NCI-H2196 (cell line): ENCODE data around the gene RSPH10B2.
"Not testable (repeated sequence)": the region's sequence is repeated elsewhere in the genome, so short reads cannot be mapped to it uniquely, and the experiment has no call there.

Source experiments
- DNase-seq: peaks from one replicate; lab custom pipeline; 2025; ENCODE audit not compliant: unreplicated experiment; lab: John Stamatoyannopoulos, UW

The RSPH10B2 gene

GRCh38 chr7:6753964-6754363, at the start of gene RSPH10B2:
TSS of gene RSPH10B2 (plus strand) at chr7:6754103. CDS start at chr7:6757678, 3,575 bp downstream.
- not testable (repeated sequence) for DNase-seq

GRCh38 chr7:6705959-6706665, 47.8 kb upstream of the RSPH10B2 start:
- no peak for DNase-seq

GRCh38 chr7:6706666-6707407, 47.1 kb upstream of the RSPH10B2 start, which contains the start of gene ZNF12:
TSS of gene ZNF12 (minus strand) at chr7:6706947. CDS start at chr7:6705173, 1,774 bp downstream.
- DNase-seq = peak; percentile 94

GRCh38 chr7:6708304-6708703, 45.6 kb upstream of the RSPH10B2 start:
- no peak for DNase-seq

- no peak for DNase-seq
Observed at GRCh38 chr7:6709808-6710207, 44.1 kb upstream of the RSPH10B2 start.

GRCh38 chr7:6714360-6714759, 39.5 kb upstream of the RSPH10B2 start:
- DNase-seq = no peak

GRCh38 chr7:6715898-6716297, 38.0 kb upstream of the RSPH10B2 start:
- not testable (repeated sequence) for DNase-seq

GRCh38 chr7:6718124-6718523, 35.8 kb upstream of the RSPH10B2 start:
- DNase-seq = no peak

- not testable (repeated sequence) for DNase-seq
Observed at GRCh38 chr7:6724351-6724750, 29.6 kb upstream of the RSPH10B2 start.

GRCh38 chr7:6725003-6725402, 28.9 kb upstream of the RSPH10B2 start:
- no peak for DNase-seq

GRCh38 chr7:6726341-6726740, 27.6 kb upstream of the RSPH10B2 start:
- not testable (repeated sequence) for DNase-seq

GRCh38 chr7:6727663-6728062, 26.2 kb upstream of the RSPH10B2 start:
- DNase-seq = no peak

GRCh38 chr7:6728893-6729491, 24.9 kb upstream of the RSPH10B2 start:
- DNase-seq = not testable (repeated sequence)

GRCh38 chr7:6729492-6730342, 24.2 kb upstream of the RSPH10B2 start:
- DNase-seq = peak; percentile 86

- DNase-seq = no peak
Observed at GRCh38 chr7:6730343-6730633, 23.6 kb upstream of the RSPH10B2 start.

- not testable (repeated sequence) for DNase-seq
Observed at GRCh38 chr7:6738415-6738814, 15.5 kb upstream of the RSPH10B2 start.

- not testable (repeated sequence) for DNase-seq
Observed at GRCh38 chr7:6744410-6745100, 9.3 kb upstream of the RSPH10B2 start.

- not testable (repeated sequence) for DNase-seq
Observed at GRCh38 chr7:6749335-6749734, 4.6 kb upstream of the RSPH10B2 start.

GRCh38 chr7:6750173-6750572, 3.7 kb upstream of the RSPH10B2 start:
- not testable (repeated sequence) for DNase-seq

GRCh38 chr7:6761186-6761585, 7.3 kb downstream of the RSPH10B2 start:
- DNase-seq = not testable (repeated sequence)
